Transverse colon (tissue), 3 donors: ENCODE measurements around the gene DLG2.

ENCODE experiments used
- CTCF ChIP-seq, 5 experiments: fragments of 200-600 bp in 3 of 5; fragments of 450-650 bp in 2 of 5; sonication (generic) in 3 of 5; IDR thresholded peaks; 1 replicate in 2 of 5; 2 replicates in 3 of 5; pipeline ENCODE4 v1.5.1; 2016 to 2017; ENCODE audit warnings: antibody characterized with exemption in 5 of 5, inconsistent platforms in 3 of 5, mild to moderate bottlenecking in 2 of 5, moderate library complexity in 1 of 5
- POLR2A ChIP-seq: fragments of 450-650 bp; IDR thresholded peaks from one replicate; pipeline ENCODE4 v1.6.1; 2016; ENCODE audit warnings: antibody characterized with exemption, mild to moderate bottlenecking, moderate library complexity

- TF ChIP-seq CTCF (IDR thresholded peaks at IDR 0.05) (no peak), POLR2A (no peak)
Observed at GRCh38 chr11:84608837-84609196, 1018.3 kb downstream of the DLG2 start.
